Thymus (tissue), 11 donors: ENCODE results near the gene CTBP2. TPM values are rescaled to one million over a fixed set of nuclear protein-coding genes. Genes with fewer than 3 reads are reported as not detected.

Experiments used
- DNase-seq, 9 donors: peaks; one replicate each; pipeline ENCODE4 v3.0.0-alpha.2; 2013; ENCODE audit warnings: low spot score in 9 of 9, low read depth in 6 of 9, missing footprints in 1 of 9
- H3K27ac ChIP-seq, 2 donors: one replicate each; pipeline ENCODE4 v1.5.1; 2013; ENCODE audit warnings: control low read depth in 1 of 2, low read depth in 1 of 2, low read length in 1 of 2, mild to moderate bottlenecking in 1 of 2, moderate library complexity in 1 of 2
- H3K27me3 ChIP-seq, 2 donors: one replicate each; pipeline ENCODE4 v1.5.1; 2013; ENCODE audit warnings: low read length in 1 of 2; ENCODE audit not compliant: control insufficient read depth in 2 of 2, insufficient read depth in 1 of 2
- H3K36me3 ChIP-seq, 2 donors: one replicate each; pipeline ENCODE4 v1.5.1; 2013; ENCODE audit warnings: low read length in 1 of 2, mild to moderate bottlenecking in 1 of 2, moderate library complexity in 1 of 2; ENCODE audit not compliant: control insufficient read depth in 2 of 2, insufficient read depth in 2 of 2
- H3K4me1 ChIP-seq, 2 donors: one replicate each; pipeline ENCODE4 v1.5.1; 2013; ENCODE audit warnings: low read length in 2 of 2; ENCODE audit not compliant: control insufficient read depth in 2 of 2, insufficient read depth in 2 of 2
- H3K4me3 ChIP-seq, 2 donors: one replicate each; pipeline ENCODE4 v1.5.1; 2013; ENCODE audit warnings: low read length in 2 of 2, control low read depth in 1 of 2, mild to moderate bottlenecking in 1 of 2
- H3K9me3 ChIP-seq, 2 donors: one replicate each; pipeline ENCODE4 v1.5.1; 2013; ENCODE audit warnings: low read length in 1 of 2, mild to moderate bottlenecking in 1 of 2; ENCODE audit not compliant: control insufficient read depth in 2 of 2, insufficient read depth in 1 of 2
- WGBS: extraction: QIAGEN DNeasy Blood & Tissue Kit; methylation state at CpG from one replicate; pipeline ENCODE4 v1.1.7; 2013; 5-methylcytosine and 5-hydroxymethylcytosine counted together
- polyA plus RNA-seq: library from polyadenylated mRNA; stranded (reverse); fragments of 200-250 nt; gene quantifications from one replicate; pipeline ENCODE4 v1.2.3, GENCODE V29; 2013
- total RNA-seq: library from RNA; stranded (reverse); fragments of 120-200 nt; gene quantifications from one replicate; pipeline ENCODE4 v1.2.4, GENCODE V29; 2013
- donor health status: healthy.

The CTBP2 gene
- total and polyA plus RNA-seq, 2 donors = 7.1 to 14.6 TPM

DNA sequence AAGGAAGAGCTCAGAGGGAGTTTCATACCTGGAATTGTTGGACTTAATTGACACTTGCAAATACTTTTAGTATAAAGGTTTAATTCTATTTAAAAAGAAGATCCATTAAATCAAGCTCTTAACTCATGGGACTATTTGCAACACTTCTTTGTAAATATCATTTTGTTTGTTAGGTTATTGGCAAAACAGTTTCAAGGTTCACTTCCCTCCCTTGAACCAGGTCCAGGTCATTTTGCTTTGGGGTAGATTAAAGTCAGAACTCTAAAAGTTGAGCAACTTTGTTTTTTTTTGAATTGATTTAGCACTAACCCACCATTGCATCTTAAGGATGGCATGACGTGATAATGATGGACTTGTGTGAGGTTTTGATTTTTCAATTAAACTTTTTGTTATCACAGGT, 172.6 kb downstream of the CTBP2 start:
- no peak for DNase-seq
- Histone ChIP-seq H3K27me3 (no peaks in the 10 kb centered on the region), H3K9me3 (no peaks in the 10 kb centered on the region), H3K4me1 (no peaks in the 10 kb centered on the region), H3K36me3 (peaks cover 34 to 53% of the 10 kb centered on the region in 2 donors), H3K27ac (no peak overlapping the region), H3K4me3 (no peak overlapping the region)
- 97% methylated on average over 1 of the region's 1 CpG for WGBS

DNA sequence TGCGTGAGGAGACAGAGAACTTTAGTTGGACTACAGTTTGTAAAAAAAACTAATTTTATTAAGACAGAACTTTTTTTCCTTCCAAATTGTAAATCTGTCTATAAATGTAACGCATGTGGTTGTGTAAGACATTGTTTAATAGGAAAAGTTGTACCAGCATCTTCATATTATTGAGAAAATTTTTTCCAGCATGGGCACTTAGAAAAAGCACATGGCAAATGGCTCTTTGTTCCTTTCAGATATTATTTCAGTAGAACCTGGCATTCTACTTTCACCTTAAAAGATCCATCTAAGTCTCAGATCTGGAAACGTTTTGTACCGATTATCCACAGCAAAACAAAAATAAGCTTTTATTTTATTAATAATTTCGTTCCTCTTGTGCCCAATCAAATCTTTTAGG, 175.2 kb downstream of the CTBP2 start:
- Histone ChIP-seq H3K4me1 (no peaks in the 10 kb centered on the region), H3K27me3 (no peaks in the 10 kb centered on the region), H3K36me3 (peaks cover 32 to 58% of the 10 kb centered on the region in 2 donors), H3K4me3 (no peak overlapping the region), H3K9me3 (no peaks in the 10 kb centered on the region), H3K27ac (no peak overlapping the region)
- 97% methylated on average over 5 of the region's 5 CpGs for WGBS
- DNase-seq = no peak

DNA sequence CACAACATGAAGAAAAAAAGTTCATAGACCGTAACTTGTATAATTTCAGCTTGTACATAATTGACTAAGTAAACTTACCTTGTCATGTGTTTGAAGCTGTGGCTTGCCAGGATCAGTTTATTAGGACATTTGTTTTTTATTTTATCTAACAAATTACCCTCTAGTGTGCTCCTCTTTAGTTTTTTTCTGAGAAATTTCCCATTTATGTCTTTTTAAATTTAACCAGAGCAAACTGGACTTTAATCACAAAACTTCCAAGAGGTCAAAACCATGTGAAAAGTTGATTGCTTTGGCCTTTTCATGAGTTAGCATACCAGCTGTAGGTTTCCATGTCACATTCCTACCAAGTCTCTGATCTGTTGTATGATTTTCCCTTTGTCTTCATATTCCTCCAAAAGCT, 176.0 kb downstream of the CTBP2 start:
- Histone ChIP-seq H3K4me1 (no peaks in the 10 kb centered on the region), H3K27me3 (no peaks in the 10 kb centered on the region), H3K27ac (no peak overlapping the region), H3K4me3 (no peak overlapping the region), H3K36me3 (peaks cover 32 to 55% of the 10 kb centered on the region in 2 donors), H3K9me3 (no peaks in the 10 kb centered on the region)
- 96% methylated on average over 1 of the region's 1 CpG for WGBS
- no peak for DNase-seq

DNA sequence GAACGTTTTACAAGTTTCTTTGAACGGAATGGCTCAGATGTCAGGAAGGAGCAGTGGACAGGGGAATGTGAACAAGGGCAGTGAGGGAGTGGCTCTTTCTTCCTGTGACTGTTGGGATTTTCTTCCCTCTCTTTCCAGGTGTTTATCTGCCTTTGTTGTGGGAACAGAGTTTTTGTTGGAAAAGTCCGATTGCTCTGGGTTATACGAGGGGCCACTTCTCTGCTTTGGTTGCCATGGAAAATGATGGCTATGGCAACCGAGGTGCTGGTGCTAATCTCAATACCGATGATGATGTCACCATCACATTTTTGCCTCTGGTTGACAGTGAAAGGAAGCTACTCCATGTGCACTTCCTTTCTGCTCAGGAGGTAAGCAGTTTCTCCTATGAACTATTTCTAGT, 177.0 kb downstream of the CTBP2 start:
- H3K4me1 ChIP-seq = no peaks in the 10 kb centered on the region
- DNase-seq = no peak
- WGBS = 82% methylated on average over 6 of the region's 6 CpGs
- no peak overlapping the region for H3K27ac ChIP-seq
- H3K4me3 ChIP-seq = no peak overlapping the region
- H3K27me3 ChIP-seq = no peaks in the 10 kb centered on the region
- no peaks in the 10 kb centered on the region for H3K9me3 ChIP-seq
- H3K36me3 ChIP-seq = peaks cover 37 to 55% of the 10 kb centered on the region in 2 donors

DNA sequence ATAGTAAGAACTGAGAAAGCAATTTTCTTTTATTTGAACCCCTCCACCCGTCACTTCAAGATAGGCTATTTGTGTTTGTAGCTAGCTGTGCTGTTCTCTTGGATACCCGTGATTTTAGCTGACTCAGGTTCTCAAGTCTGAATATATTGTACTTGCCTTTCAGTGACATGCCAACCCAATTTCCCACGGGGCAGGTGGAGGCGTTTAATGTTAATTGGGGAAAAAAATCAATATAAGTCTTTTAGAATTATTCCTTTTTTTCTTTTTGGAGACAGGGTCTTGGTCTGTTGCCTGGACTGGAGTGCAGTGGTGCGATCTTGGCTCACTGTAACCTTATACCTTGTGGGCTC, 182.0 kb downstream of the CTBP2 start:
- Histone ChIP-seq H3K4me3 (no peak overlapping the region), H3K27me3 (no peaks in the 10 kb centered on the region), H3K4me1 (peaks cover 2 to 3% of the 10 kb centered on the region in 2 donors), H3K36me3 (peaks cover 35 to 44% of the 10 kb centered on the region in 2 donors), H3K27ac (no peak overlapping the region), H3K9me3 (no peaks in the 10 kb centered on the region)
- DNase-seq = no peak
- 96% methylated on average over 5 of the region's 5 CpGs for WGBS

DNA sequence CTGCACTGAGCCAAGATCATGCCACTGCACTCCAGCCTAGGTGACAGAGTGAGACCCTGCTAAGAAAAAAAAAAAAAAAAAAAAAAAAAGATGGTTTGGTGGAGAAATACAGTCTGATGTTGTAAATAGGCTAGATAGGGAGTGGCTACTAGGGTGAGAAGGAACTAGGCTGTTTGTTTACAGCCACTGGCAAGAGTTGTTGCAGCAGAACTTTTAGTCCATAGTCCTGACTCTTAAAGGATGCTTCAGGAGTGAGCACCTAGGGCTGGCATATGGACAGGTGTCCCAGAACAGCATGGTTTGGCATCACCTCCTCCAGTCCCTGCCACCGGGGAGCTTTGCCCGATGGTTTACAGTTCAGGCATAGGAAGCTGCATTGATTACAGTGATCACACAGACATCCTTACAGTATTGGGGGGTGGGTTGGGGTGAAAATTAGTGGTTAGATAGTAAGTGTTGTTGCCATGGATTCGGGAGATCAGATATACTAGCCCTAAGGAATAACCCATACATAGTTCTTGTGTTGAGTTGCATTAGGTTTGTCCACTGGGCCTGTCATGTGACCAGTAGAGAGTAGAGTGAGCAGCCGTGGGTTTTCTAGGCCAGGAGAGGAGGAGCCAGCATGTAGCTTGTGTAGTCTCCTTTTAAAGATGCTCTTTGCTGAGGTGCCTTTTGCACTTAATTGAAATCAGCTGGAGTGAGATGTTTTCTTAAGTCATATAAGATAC, 182.6 kb downstream of the CTBP2 start:
- Histone ChIP-seq H3K9me3 (no peaks in the 10 kb centered on the region), H3K27me3 (no peaks in the 10 kb centered on the region), H3K27ac (no peak overlapping the region), H3K36me3 (peaks cover 30 to 38% of the 10 kb centered on the region in 2 donors), H3K4me1 (peaks cover 2 to 3% of the 10 kb centered on the region in 2 donors), H3K4me3 (no peak overlapping the region)
- DNase-seq = no peak
- 95% methylated on average over 4 of the region's 4 CpGs for WGBS

DNA sequence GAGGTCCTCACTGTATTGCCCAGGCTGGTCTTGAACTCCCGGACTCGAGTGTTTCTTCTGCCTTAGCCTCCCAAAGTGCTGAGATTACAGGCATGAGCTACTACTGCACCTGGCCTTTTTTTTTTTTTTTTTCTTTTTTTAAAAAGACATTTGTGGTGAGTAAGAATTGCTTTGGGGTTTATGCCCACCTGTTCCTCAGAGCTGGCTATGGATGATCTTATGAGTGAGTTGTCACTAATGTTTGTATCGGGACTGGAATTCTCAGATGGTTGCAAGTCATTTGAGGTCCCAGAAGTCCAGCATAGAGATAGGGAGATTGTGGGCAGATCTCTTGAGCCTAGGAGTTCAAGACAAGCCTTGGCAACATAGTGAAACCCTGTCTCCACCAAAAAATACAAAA, 183.2 kb downstream of the CTBP2 start:
- Histone ChIP-seq H3K9me3 (no peaks in the 10 kb centered on the region), H3K27ac (no peak overlapping the region), H3K4me1 (peaks cover 2 to 3% of the 10 kb centered on the region in 2 donors), H3K27me3 (no peaks in the 10 kb centered on the region), H3K4me3 (no peak overlapping the region), H3K36me3 (peaks cover 23 to 37% of the 10 kb centered on the region in 2 donors)
- WGBS = 90% methylated on average over 3 of the region's 3 CpGs
- no peak for DNase-seq

DNA sequence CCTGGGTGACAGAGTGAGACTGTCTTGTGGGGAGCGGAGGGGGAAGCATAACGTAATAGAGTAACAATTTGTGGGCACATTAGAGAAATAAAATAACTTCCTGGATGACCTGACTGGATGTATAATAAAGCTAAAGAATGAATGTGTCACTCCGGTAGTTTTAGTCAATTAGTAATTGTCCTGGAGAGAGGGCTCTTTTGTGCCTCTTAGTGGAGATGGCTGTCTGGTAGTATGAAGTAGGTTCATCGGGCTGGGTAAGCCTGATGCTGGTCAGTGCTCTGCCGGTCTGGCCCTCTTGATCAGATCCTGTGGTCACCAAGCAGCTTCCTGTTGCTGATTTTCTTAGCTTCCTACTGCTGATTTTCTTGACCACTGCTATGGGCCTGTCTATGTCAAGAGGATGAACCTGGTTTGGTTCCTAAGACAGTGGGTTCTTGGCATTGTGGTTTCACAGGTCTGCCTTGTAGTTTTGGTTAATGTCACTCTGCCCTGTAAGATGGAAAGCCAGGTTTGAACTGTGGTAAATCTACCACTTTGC, 184.3 kb downstream of the CTBP2 start:
- H3K9me3 ChIP-seq = no peaks in the 10 kb centered on the region
- H3K27me3 ChIP-seq = no peaks in the 10 kb centered on the region
- peaks cover 19 to 31% of the 10 kb centered on the region in 2 donors for H3K36me3 ChIP-seq
- H3K4me1 ChIP-seq = peaks cover 2 to 3% of the 10 kb centered on the region in 2 donors
- DNase-seq = no peak
- 94% methylated on average over 5 of the region's 5 CpGs for WGBS
- no peak overlapping the region for H3K4me3 ChIP-seq
- H3K27ac ChIP-seq = no peak overlapping the region

DNA sequence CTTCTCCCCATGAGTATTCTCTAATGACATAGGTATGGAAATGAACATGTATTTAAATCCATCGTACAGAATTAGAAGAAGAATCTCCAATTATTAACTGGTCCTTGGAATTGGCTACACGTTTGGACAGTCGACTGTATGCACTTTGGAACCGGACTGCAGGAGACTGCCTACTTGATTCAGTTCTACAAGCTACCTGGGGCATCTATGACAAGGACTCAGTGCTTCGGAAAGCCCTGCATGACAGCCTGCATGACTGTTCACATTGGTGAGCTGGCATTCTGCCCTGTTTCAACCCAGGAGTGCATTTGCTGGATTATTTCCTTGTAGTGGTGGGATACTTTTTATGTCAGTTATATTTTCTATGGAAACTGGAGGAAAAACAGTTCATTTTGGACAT, 186.2 kb downstream of the CTBP2 start:
- Histone ChIP-seq H3K36me3 (peaks cover 20 to 31% of the 10 kb centered on the region in 2 donors), H3K27me3 (no peaks in the 10 kb centered on the region), H3K4me3 (no peak overlapping the region), H3K27ac (no peak overlapping the region), H3K4me1 (peaks cover 2 to 3% of the 10 kb centered on the region in 2 donors), H3K9me3 (no peaks in the 10 kb centered on the region)
- 97% methylated on average over 5 of the region's 5 CpGs for WGBS
- DNase-seq = no peak
